Measurements from ENCODE around the gene G6PC2.

GRCh38 chr2:168855601-168856000, 45.5 kb upstream of the G6PC2 start:
- no peak for TF ChIP-seq CTCF (IDR thresholded peaks at IDR 0.05)
- TF ChIP-seq POLR2A (IDR thresholded peaks at IDR 0.05): no peak
